D721Med (cell line): ENCODE data around the gene IL6ST.

Experiments used
- DNase-seq: peaks from one replicate; pipeline ENCODE4 v3.0.0; 2011; ENCODE audit warnings: low spot score; ENCODE audit not compliant: insufficient read length
- FAIRE-seq: peaks from 2 replicates; lab custom pipeline; 2011; peaks lifted over from hg19 to GRCh38; lab: Jason Lieb, UNC
- CTCF ChIP-seq: IDR thresholded peaks from 2 replicates; pipeline ENCODE4 v1.5.1; 2012; ENCODE audit warnings: mild to moderate bottlenecking, control low read depth; ENCODE audit not compliant: insufficient read depth; ENCODE audit errors: missing control alignments

The IL6ST gene

GRCh38 chr5:55908804-55909203 is 86.0 kb downstream of the IL6ST start:
- DNase-seq = no peak
- TF ChIP-seq CTCF = no peak
- no peak for FAIRE-seq

GRCh38 chr5:55907927-55908326 is 86.8 kb downstream of the IL6ST start:
- no peak for TF ChIP-seq CTCF
- no peak for DNase-seq
- no peak for FAIRE-seq

GRCh38 chr5:55905251-55905650 is 89.5 kb downstream of the IL6ST start:
- FAIRE-seq (no peak), DNase-seq (no peak)
- TF ChIP-seq CTCF = no peak

- FAIRE-seq = no peak
- DNase-seq = no peak
- TF ChIP-seq CTCF = no peak
Measured at GRCh38 chr5:55904152-55904551, 90.6 kb downstream of the IL6ST start.

- TF ChIP-seq CTCF = no peak
- DNase-seq (no peak), FAIRE-seq (no peak)
Measured at GRCh38 chr5:55903121-55903701, 91.6 kb downstream of the IL6ST start.

- FAIRE-seq (no peak), DNase-seq (no peak)
- TF ChIP-seq CTCF = no peak
Measured at GRCh38 chr5:55902696-55903095, 92.1 kb downstream of the IL6ST start.

GRCh38 chr5:55900776-55901175 is 94.0 kb downstream of the IL6ST start:
- DNase-seq = no peak
- TF ChIP-seq CTCF = no peak
- FAIRE-seq = no peak
